ENCODE data around the gene SQSTM1.
"Not testable (repeated sequence)": the region's sequence is repeated elsewhere in the genome, so short reads cannot be mapped to it uniquely, and the experiment has no call there.

Gene SQSTM1

GRCh38 chr5:179860301-179860700 is 39.6 kb downstream of the SQSTM1 start:
- no peak for DNase-seq

GRCh38 chr5:179862296-179862695 is 41.6 kb downstream of the SQSTM1 start:
- DNase-seq = no peak

GRCh38 chr5:179862891-179863290 is 42.2 kb downstream of the SQSTM1 start:
- no peak for DNase-seq

- no peak for DNase-seq
These were observed 42.9 kb downstream of the SQSTM1 start for GRCh38 chr5:179863449-179864085.

GRCh38 chr5:179864686-179865085 is 44.0 kb downstream of the SQSTM1 start:
- DNase-seq = no peak

- no peak for DNase-seq
These were observed 45.0 kb downstream of the SQSTM1 start for GRCh38 chr5:179865491-179866240.

- DNase-seq = no peak
These were observed 45.8 kb downstream of the SQSTM1 start for GRCh38 chr5:179866241-179867078.

GRCh38 chr5:179867079-179867465 is 46.4 kb downstream of the SQSTM1 start:
- DNase-seq = no peak

- no peak for DNase-seq
These were observed 46.8 kb downstream of the SQSTM1 start for GRCh38 chr5:179867476-179867875.

GRCh38 chr5:179868541-179868940 is 47.8 kb downstream of the SQSTM1 start:
- no peak for DNase-seq

- DNase-seq = no peak
These were observed 48.4 kb downstream of the SQSTM1 start for GRCh38 chr5:179869101-179869500.

- DNase-seq = no peak
These were observed 49.1 kb downstream of the SQSTM1 start for GRCh38 chr5:179869641-179870402.

GRCh38 chr5:179870403-179870903 is 49.7 kb downstream of the SQSTM1 start:
- no peak for DNase-seq

- DNase-seq = no peak
These were observed 50.2 kb downstream of the SQSTM1 start for GRCh38 chr5:179870952-179871351.

GRCh38 chr5:179871533-179871932 is 50.8 kb downstream of the SQSTM1 start:
- not testable (repeated sequence) for DNase-seq

GRCh38 chr5:179872055-179872827 is 51.5 kb downstream of the SQSTM1 start:
- DNase-seq = no peak

GRCh38 chr5:179872828-179873575 is 52.3 kb downstream of the SQSTM1 start:
- DNase-seq = no peak

- DNase-seq = no peak
These were observed 52.9 kb downstream of the SQSTM1 start for GRCh38 chr5:179873588-179874110.

GRCh38 chr5:179874136-179874535 is 53.4 kb downstream of the SQSTM1 start:
- no peak for DNase-seq

GRCh38 chr5:179874536-179875292 is 54.0 kb downstream of the SQSTM1 start:
- no peak for DNase-seq

All from NCI-H1930 (cell line).